Measurements from ENCODE around the gene GRIN2C. TPM values are rescaled to one million over a fixed set of nuclear protein-coding genes. Genes with fewer than 3 reads are reported as not detected.

Gene GRIN2C
- total and polyA plus RNA-seq, 9 donors: 0.11 to 0.82 (median 0.36) TPM

DNA sequence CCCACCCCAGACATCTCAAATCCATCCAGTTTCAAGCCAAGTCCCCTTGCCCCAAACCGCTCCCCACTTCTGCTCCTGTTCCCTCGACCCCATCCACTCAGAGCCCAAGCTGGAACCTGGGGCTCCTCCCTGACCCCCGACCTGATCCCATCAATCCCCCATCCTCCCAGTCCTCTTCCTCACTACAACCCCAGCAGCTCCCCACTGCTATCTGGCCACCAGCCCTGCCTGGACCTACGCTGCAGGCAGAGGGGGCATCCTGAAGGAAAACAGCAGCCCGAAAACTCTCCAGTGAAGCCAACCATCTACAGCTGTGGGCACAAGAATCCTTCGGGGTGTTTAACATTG, 9.2 kb upstream of the GRIN2C start:
- 63 to 78% (median 68%) methylated on average over 6 of the region's 6 CpGs for WGBS, 3 donors
- H3K36me3 ChIP-seq: no peaks in the 10 kb centered on the region
- no peak for DNase-seq
- no peak overlapping the region for H3K4me3 ChIP-seq
- H3K9me3 ChIP-seq: no peaks in the 10 kb centered on the region
- no peaks in the 10 kb centered on the region for H3K27me3 ChIP-seq
- intact Hi-C loops (cut with DNase I): loop anchor here in 1 of 4 donors (5.0 to 10.0 kb wide), 2 partner anchors 86 to 127 kb away; no protein-coding TSS in a partner anchor
- no peak for TF ChIP-seq EP300 (IDR thresholded peaks at IDR 0.05)
- TF ChIP-seq POLR2A (IDR thresholded peaks at IDR 0.05): no peak
- TF ChIP-seq, protein P1, sequence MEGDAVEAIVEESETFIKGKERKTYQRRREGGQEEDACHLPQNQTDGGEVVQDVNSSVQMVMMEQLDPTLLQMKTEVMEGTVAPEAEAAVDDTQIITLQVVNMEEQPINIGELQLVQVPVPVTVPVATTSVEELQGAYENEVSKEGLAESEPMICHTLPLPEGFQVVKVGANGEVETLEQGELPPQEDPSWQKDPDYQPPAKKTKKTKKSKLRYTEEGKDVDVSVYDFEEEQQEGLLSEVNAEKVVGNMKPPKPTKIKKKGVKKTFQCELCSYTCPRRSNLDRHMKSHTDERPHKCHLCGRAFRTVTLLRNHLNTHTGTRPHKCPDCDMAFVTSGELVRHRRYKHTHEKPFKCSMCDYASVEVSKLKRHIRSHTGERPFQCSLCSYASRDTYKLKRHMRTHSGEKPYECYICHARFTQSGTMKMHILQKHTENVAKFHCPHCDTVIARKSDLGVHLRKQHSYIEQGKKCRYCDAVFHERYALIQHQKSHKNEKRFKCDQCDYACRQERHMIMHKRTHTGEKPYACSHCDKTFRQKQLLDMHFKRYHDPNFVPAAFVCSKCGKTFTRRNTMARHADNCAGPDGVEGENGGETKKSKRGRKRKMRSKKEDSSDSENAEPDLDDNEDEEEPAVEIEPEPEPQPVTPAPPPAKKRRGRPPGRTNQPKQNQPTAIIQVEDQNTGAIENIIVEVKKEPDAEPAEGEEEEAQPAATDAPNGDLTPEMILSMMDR (IDR thresholded peaks at IDR 0.05): no peak
- no peak overlapping the region for H3K27ac ChIP-seq
- H3K4me1 ChIP-seq (ENCODE audit: insufficient read depth): peaks cover 17% of the 10 kb centered on the region

DNA sequence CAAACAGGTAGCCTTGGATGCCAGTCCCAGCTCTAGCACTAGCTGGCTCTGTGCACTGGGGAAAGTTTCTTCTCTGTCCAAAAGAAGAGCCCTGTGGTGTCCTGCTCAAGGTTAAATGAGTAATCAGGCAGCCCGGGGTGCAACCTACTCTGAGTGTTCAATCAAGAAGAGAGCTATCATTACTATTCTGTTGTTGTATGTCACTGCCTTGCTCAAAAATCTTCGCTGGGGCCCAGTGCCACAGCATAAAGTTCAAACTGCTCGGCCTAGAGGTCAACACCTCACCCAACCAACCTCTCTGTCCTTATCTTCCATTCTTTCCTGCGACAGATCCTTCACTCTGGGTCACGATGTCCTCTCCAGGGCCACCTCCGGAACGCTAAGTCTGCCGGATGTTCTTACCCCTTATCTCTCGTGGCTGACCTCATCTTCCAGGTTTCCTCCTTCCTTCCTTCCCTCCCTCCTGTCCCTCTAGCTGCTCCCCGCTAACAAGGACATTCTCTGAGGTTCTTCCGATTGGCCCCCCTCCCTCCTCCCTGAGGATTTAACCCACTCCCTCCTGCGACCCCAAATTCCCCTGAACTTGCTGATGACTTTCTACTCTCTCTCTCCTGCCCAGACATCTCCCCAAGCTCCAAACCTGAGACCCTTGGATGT, 8.7 kb upstream of the GRIN2C start:
- peaks cover 17% of the 10 kb centered on the region for H3K4me1 ChIP-seq (ENCODE audit: insufficient read depth)
- H3K9me3 ChIP-seq: no peaks in the 10 kb centered on the region
- DNase-seq: peak in 2 of 5 donors; percentile 37 to 46
- TF ChIP-seq, protein P1 (IDR thresholded peaks at IDR 0.05): no peak
- TF ChIP-seq EP300 (IDR thresholded peaks at IDR 0.05): no peak
- no peak for TF ChIP-seq POLR2A (IDR thresholded peaks at IDR 0.05)
- intact Hi-C loops (cut with DNase I): loop anchor here in 1 of 4 donors (5.0 to 10.0 kb wide), 2 partner anchors 86 to 126 kb away; no protein-coding TSS in a partner anchor
- H3K27me3 ChIP-seq: no peaks in the 10 kb centered on the region
- H3K36me3 ChIP-seq: no peaks in the 10 kb centered on the region
- H3K27ac ChIP-seq: no peak overlapping the region
- H3K4me3 ChIP-seq: no peak overlapping the region
- WGBS, 3 donors: 18 to 28% (median 25%) methylated on average over 12 of the region's 12 CpGs

- intact Hi-C loops (cut with DNase I): loop anchor here in 2 of 4 donors (2.0 to 10.0 kb wide), 3 partner anchors 76 to 124 kb away; no protein-coding TSS in a partner anchor
- DNase-seq: no peak
- Histone ChIP-seq H3K4me1 (ENCODE audit: insufficient read depth) (peaks cover 10% of the 10 kb centered on the region), H3K36me3 (no peaks in the 10 kb centered on the region), H3K27ac (no peak overlapping the region), H3K27me3 (no peaks in the 10 kb centered on the region), H3K9me3 (no peaks in the 10 kb centered on the region), H3K4me3 (no peak overlapping the region)
- WGBS, 3 donors: 74 to 78% (median 76%) methylated on average over 17 to 19 of the region's 19 CpGs
- TF ChIP-seq, protein P1 (IDR thresholded peaks at IDR 0.05): no peak
- TF ChIP-seq EP300 (IDR thresholded peaks at IDR 0.05) (no peak), POLR2A (IDR thresholded peaks at IDR 0.05) (no peak)
Observed at GRCh38 chr17:74866198-74866835, 6.6 kb upstream of the GRIN2C start.

DNA sequence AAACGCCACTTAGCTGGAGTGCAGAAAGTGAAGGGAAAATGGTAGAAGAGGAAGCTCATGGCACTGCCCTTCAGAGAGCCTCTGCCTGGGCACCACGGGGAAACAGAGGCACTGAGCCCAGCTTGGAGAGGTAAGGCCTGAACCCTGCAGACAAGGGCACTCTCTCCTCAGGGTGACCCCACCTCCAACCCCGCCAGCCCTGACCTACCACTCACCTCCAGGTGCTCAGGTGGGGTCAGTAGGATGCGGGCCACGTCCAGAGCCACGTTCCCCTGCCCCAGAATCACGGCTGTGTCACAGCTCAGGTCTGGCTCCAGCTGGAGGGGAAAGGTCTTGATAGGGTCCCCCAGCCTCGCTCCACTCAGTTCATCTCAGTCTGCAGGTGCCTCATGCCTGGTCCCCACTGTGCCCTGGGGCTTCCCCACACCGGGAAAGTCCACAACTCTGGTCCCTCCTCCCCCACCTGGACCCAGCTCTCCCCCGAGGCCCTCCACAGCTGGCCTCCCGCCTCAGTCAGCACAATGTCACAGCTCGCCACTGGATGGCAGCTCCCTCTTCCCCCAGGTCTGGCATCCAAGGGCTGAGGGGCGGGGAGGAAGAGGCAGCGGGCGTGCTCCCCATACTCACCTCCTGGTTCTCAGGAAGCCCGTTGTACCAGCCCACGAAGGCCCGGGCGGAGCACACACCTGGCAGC, 6.0 kb upstream of the GRIN2C start:
- Histone ChIP-seq H3K27me3 (no peaks in the 10 kb centered on the region), H3K27ac (no peak overlapping the region), H3K4me1 (ENCODE audit: insufficient read depth) (peaks cover 9% of the 10 kb centered on the region), H3K36me3 (no peaks in the 10 kb centered on the region), H3K4me3 (no peak overlapping the region), H3K9me3 (no peaks in the 10 kb centered on the region)
- intact Hi-C loops (cut with DNase I): loop anchor here in 3 of 4 donors (2.0 to 10.0 kb wide), 4 partner anchors 75 to 123 kb away; no protein-coding TSS in a partner anchor
- WGBS, 3 donors: 73 to 76% (median 74%) methylated on average over 19 of the region's 19 CpGs
- no peak for DNase-seq
- TF ChIP-seq POLR2A (IDR thresholded peaks at IDR 0.05) (no peak), EP300 (IDR thresholded peaks at IDR 0.05) (no peak)
- TF ChIP-seq, protein P1 (IDR thresholded peaks at IDR 0.05): no peak
